Esophagus squamous epithelium (tissue), 5 donors: Measurements from ENCODE around the gene MBD5. TPM values are rescaled to one million over a fixed set of nuclear protein-coding genes. Genes with fewer than 3 reads are reported as not detected.

ENCODE experiments used
- DNase-seq: peaks from one replicate; lab custom pipeline; 2025; lab: John Stamatoyannopoulos, UW
- H3K27ac ChIP-seq, 4 donors: fragments of 200-600 bp; sonication (generic); one replicate each; pipeline ENCODE4 v1.5.1; 2016 to 2019; ENCODE audit warnings: mild to moderate bottlenecking in 1 of 4
- H3K27me3 ChIP-seq, 4 donors: fragments of 200-600 bp; sonication (generic); 1 replicate in 3 of 4; 2 replicates in 1 of 4; pipeline versions ENCODE4 v1.5.1 to v1.6.0; 2017 to 2021; ENCODE audit warnings: antibody characterized with exemption in 1 of 4
- H3K36me3 ChIP-seq, 3 donors: fragments of 200-600 bp; sonication (generic); one replicate each; pipeline ENCODE4 v1.5.1; 2016 to 2019
- H3K4me1 ChIP-seq, 3 donors: fragments of 200-600 bp; sonication (generic); one replicate each; pipeline ENCODE4 v1.5.1; 2017 to 2019
- H3K4me3 ChIP-seq, 4 donors: fragments of 200-600 bp; sonication (generic); 1 replicate in 3 of 4; 2 replicates in 1 of 4; pipeline ENCODE4 v1.5.1; 2016 to 2019; ENCODE audit warnings: mild to moderate bottlenecking in 2 of 4, moderate library complexity in 1 of 4
- H3K9me3 ChIP-seq, 3 donors: fragments of 200-600 bp; sonication (generic); one replicate each; pipeline ENCODE4 v1.5.1; 2016 to 2019
- POLR2A ChIP-seq, 4 donors: fragments of 450-650 bp; IDR thresholded peaks; one replicate each; pipeline ENCODE4 v1.6.1; 2017; ENCODE audit warnings: antibody characterized with exemption in 4 of 4, mild to moderate bottlenecking in 4 of 4, moderate library complexity in 3 of 4
- WGBS, 2 donors: methylation state at CpG; one replicate each; pipeline ENCODE4 v1.1.5; 2018; 5-methylcytosine and 5-hydroxymethylcytosine counted together
- intact Hi-C: fragments of 100-400 bp; cut with DNase I; formaldehyde crosslinking; loops from one replicate; pipeline ENCODE4 v1.15.0; 2022
- total RNA-seq, 4 donors: library from RNA; depleted of rRNA; stranded (reverse); fragments of >200 nt; gene quantifications; one replicate each; pipeline ENCODE4 v1.1.0, GENCODE V29; 2016
- TF ChIP-seq, protein P1 (sequence below), 6 experiments: fragments of 450-650 bp in 4 of 6; fragments of 200-600 bp in 2 of 6; sonication (generic) in 2 of 6; IDR thresholded peaks; one replicate each; pipeline ENCODE4 v1.5.1; 2016 to 2019; ENCODE audit warnings: antibody characterized with exemption in 6 of 6, mild to moderate bottlenecking in 4 of 6, moderate library complexity in 4 of 6
- donor health status: DM: yes; HTN: yes; CAD: no.

The MBD5 gene
- total RNA-seq, 4 donors from 2014 or later: 11.8 to 23.8 (median 14.0) TPM

DNA sequence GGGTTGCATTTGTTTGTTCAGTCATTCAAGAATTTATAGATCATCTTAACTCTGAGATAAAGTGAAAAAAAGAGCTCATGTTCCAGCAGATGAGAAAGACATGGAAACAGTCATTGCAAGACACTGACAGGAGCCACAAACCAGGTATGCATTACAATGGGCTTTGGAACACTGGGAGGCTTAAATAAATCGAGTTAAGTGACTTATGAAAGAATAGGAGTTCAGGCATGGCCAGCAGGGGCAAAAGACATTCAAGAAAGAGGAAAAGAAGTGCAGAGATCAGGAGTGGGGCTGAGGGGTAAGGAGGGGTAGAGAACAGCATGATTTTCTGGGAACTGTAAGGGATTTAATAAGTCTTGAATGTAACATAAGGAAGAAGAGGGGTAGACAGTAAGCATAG, 502.4 kb downstream of the MBD5 start:
- WGBS, 2 donors: 38 to 48% methylated on average over 1 of the region's 1 CpG

GRCh38 chr2:148524519-148524919, 503.6 kb downstream of the MBD5 start:
- Histone ChIP-seq H3K4me3 (no peak overlapping the region), H3K4me1 (no peaks in the 10 kb centered on the region), H3K27ac (no peak overlapping the region), H3K9me3 (no peaks in the 10 kb centered on the region), H3K27me3 (no peaks in the 10 kb centered on the region), H3K36me3 (no peaks in the 10 kb centered on the region)
- intact Hi-C loops: no loop called here
- no peak for TF ChIP-seq POLR2A (IDR thresholded peaks at IDR 0.05)
- TF ChIP-seq, protein P1, sequence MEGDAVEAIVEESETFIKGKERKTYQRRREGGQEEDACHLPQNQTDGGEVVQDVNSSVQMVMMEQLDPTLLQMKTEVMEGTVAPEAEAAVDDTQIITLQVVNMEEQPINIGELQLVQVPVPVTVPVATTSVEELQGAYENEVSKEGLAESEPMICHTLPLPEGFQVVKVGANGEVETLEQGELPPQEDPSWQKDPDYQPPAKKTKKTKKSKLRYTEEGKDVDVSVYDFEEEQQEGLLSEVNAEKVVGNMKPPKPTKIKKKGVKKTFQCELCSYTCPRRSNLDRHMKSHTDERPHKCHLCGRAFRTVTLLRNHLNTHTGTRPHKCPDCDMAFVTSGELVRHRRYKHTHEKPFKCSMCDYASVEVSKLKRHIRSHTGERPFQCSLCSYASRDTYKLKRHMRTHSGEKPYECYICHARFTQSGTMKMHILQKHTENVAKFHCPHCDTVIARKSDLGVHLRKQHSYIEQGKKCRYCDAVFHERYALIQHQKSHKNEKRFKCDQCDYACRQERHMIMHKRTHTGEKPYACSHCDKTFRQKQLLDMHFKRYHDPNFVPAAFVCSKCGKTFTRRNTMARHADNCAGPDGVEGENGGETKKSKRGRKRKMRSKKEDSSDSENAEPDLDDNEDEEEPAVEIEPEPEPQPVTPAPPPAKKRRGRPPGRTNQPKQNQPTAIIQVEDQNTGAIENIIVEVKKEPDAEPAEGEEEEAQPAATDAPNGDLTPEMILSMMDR (IDR thresholded peaks at IDR 0.05): no peak
- no peak for DNase-seq
- WGBS, 2 donors: 75 to 91% methylated on average over 1 of the region's 1 CpG

More for the DNA sequence above, 502.4 kb downstream of the MBD5 start:
- TF ChIP-seq, protein P1 (IDR thresholded peaks at IDR 0.05): no peak
- TF ChIP-seq POLR2A (IDR thresholded peaks at IDR 0.05): no peak
- intact Hi-C loops: no loop called here
- Histone ChIP-seq H3K27ac (no peak overlapping the region), H3K27me3 (no peaks in the 10 kb centered on the region), H3K9me3 (no peaks in the 10 kb centered on the region), H3K4me3 (no peak overlapping the region), H3K4me1 (no peaks in the 10 kb centered on the region), H3K36me3 (peaks cover 0 to 6% (median 0%) of the 10 kb centered on the region in 3 donors)
- no peak for DNase-seq

DNA sequence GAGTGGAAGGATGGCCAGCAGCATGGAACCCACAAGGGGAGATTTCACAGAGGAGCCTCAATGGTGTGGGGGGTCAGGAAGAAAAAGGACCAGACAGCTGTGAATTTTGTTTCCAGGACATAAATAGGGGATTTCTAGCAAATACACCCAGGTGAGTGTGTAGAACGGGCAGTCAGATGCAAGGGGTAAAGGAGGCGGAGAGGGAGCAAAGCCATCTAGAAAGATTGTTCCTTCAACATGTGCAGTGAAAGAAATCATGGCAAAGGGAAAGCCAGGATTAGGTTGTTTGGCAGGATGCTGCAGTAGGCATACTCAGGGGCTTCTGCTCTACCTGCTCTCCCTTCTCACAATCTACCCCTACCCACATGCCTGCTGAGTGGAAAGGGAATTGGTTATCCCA, 504.2 kb downstream of the MBD5 start:
- Histone ChIP-seq H3K27me3 (no peaks in the 10 kb centered on the region), H3K4me1 (no peaks in the 10 kb centered on the region), H3K9me3 (no peaks in the 10 kb centered on the region), H3K36me3 (no peaks in the 10 kb centered on the region), H3K4me3 (no peak overlapping the region), H3K27ac (no peak overlapping the region)
- WGBS, 2 donors: 94 to 96% methylated on average over 2 of the region's 2 CpGs
- DNase-seq: no peak
- intact Hi-C loops: no loop called here
- TF ChIP-seq, protein P1 (IDR thresholded peaks at IDR 0.05): no peak
- no peak for TF ChIP-seq POLR2A (IDR thresholded peaks at IDR 0.05)

DNA sequence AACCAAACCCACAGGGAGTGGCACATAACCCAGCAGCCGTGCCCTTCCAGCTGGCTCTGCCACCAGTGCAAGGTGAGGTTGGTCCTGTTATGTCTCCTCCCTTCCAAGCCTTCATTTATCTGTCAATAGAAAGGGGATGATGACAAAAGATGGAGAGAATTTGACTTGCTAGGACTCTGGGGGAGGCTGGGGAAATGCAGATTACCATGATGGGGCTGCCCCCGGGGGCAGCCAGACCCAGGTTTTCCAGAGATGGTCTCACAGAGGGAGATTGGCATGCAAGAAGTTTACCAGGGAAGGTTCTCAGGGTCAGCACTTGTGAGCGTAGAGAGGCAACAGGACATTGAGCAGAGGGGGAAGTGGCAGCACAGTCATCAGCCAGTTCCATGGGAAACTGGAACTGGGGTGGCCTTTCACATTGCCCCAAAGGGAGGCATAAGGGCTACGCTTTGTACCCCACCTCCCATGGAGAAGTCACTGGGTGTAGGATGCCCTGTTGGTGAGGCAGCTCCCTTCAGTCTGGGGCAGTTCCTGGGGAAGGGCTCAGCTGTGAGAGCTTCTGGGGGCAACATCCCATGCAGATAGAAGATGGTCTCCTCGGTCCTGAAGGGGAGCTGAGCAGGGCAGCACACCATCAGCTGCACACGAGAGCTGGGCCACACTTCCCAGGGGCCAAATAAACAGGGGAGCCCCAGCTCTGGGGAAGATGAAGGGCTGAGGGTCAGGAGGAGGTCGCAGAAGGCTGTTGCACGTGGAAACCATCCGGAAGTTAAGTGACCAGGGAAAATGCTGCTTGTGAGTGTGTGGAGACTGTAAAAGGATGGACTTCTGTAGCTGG, 505.8 kb downstream of the MBD5 start:
- intact Hi-C loops: no loop called here
- no peak for DNase-seq
- no peaks in the 10 kb centered on the region for H3K9me3 ChIP-seq
- H3K27ac ChIP-seq: no peak overlapping the region
- no peak overlapping the region for H3K4me3 ChIP-seq
- H3K36me3 ChIP-seq: no peaks in the 10 kb centered on the region
- no peaks in the 10 kb centered on the region for H3K4me1 ChIP-seq
- H3K27me3 ChIP-seq: no peaks in the 10 kb centered on the region
- TF ChIP-seq, protein P1 (IDR thresholded peaks at IDR 0.05): no peak
- TF ChIP-seq POLR2A (IDR thresholded peaks at IDR 0.05): no peak
- 64 to 74% methylated on average over 5 to 7 of the region's 9 CpGs for WGBS, 2 donors

- intact Hi-C loops: no loop called here
- no peaks in the 10 kb centered on the region for H3K36me3 ChIP-seq
- WGBS, 2 donors: 75% methylated on average over 10 to 11 of the region's 14 CpGs
- TF ChIP-seq, protein P1 (IDR thresholded peaks at IDR 0.05): no peak
- TF ChIP-seq POLR2A (IDR thresholded peaks at IDR 0.05): no peak
- no peaks in the 10 kb centered on the region for H3K27me3 ChIP-seq
- no peak for DNase-seq
- H3K4me1 ChIP-seq: no peaks in the 10 kb centered on the region
- no peak overlapping the region for H3K27ac ChIP-seq
- no peak overlapping the region for H3K4me3 ChIP-seq
- H3K9me3 ChIP-seq: no peaks in the 10 kb centered on the region
These were observed 506.8 kb downstream of the MBD5 start for GRCh38 chr2:148527488-148528340.
